B cell (primary cell): ENCODE data around the gene CBFB. TPM values are rescaled to one million over a fixed set of nuclear protein-coding genes. Genes with fewer than 3 reads are reported as not detected.
A peak's percentile ranks its signal among the peaks of the same experiment; 100 is the strongest.

Experiments used
- ATAC-seq: fragments of 200-7000 bp; cut with Tn5 transposase; one replicate; pipeline ENCODE4 v1.10.0; 2021; ENCODE audit warnings: low read depth, mild to moderate bottlenecking, moderate number of reproducible peaks, moderate library complexity
- CTCF ChIA-PET: fragments of 350-600 bp; sonication (Branson Sonifier 250); formaldehyde crosslinking; loops from one replicate; lab custom pipeline; 2021; ENCODE audit warnings: antibody characterized with exemption, inconsistent platforms; lab: Charles Lee
- POLR2A ChIA-PET: fragments of 350-600 bp; sonication (Branson Sonifier 250); formaldehyde crosslinking; loops from one replicate; lab custom pipeline; 2021; ENCODE audit warnings: antibody characterized with exemption; lab: Charles Lee
- DNase-seq: peaks from one replicate; pipeline ENCODE4 v3.0.0; 2013
- H2AFZ ChIP-seq: 2 replicates; pipeline ENCODE4 v1.6.1; 2012; ENCODE audit warnings: mild to moderate bottlenecking, low read depth, low read length; ENCODE audit not compliant: insufficient read depth, poor library complexity, severe bottlenecking
- H3K27ac ChIP-seq, 2 donors: 1 replicate in 1 of 2; 2 replicates in 1 of 2; pipeline ENCODE4 v1.5.1; 2012 to 2013; ENCODE audit warnings: low read length in 2 of 2, mild to moderate bottlenecking in 2 of 2, moderate library complexity in 1 of 2
- H3K27me3 ChIP-seq, 4 experiments: fragments of 200-600 bp in 1 of 4; sonication (generic) in 1 of 4; replicated peaks in 1 of 4; 1 replicate in 2 of 4; 2 replicates in 2 of 4; pipeline versions ENCODE4 v1.6.1 to v1.7.0; 2013 to 2016; ENCODE audit warnings: low read length in 3 of 4, mild to moderate bottlenecking in 2 of 4, mixed read lengths in 1 of 4, moderate library complexity in 1 of 4; ENCODE audit not compliant: insufficient read depth in 4 of 4, control insufficient read depth in 3 of 4; ENCODE audit errors: control extremely low read depth in 1 of 4
- H3K36me3 ChIP-seq, 2 experiments: replicated peaks in 1 of 2; 1 replicate in 1 of 2; 2 replicates in 1 of 2; pipeline versions ENCODE4 v1.6.1 to v1.7.1; 2013; ENCODE audit warnings: low read length in 1 of 2; ENCODE audit not compliant: insufficient read depth in 2 of 2, control insufficient read depth in 1 of 2; ENCODE audit errors: control extremely low read depth in 1 of 2, extremely low read depth in 1 of 2
- H3K4me1 ChIP-seq, 2 donors: fragments of 200-600 bp in 1 of 2; sonication (generic) in 1 of 2; 1 replicate in 1 of 2; 2 replicates in 1 of 2; pipeline versions ENCODE4 v1.5.1 to v1.6.1; 2013 to 2017; ENCODE audit warnings: low read length in 2 of 2; ENCODE audit not compliant: control insufficient read depth in 2 of 2, insufficient read depth in 2 of 2
- H3K4me2 ChIP-seq: replicated peaks from 2 replicates; pipeline ENCODE3; 2012; ENCODE audit warnings: mild to moderate bottlenecking, low read depth, low read length; ENCODE audit not compliant: poor library complexity, severe bottlenecking
- H3K4me3 ChIP-seq, 5 experiments: fragments of 200-600 bp in 1 of 5; sonication (generic) in 1 of 5; 1 replicate in 3 of 5; 2 replicates in 2 of 5; pipeline versions ENCODE4 v1.5.1 to v1.7.0; 2011 to 2016; ENCODE audit warnings: low read length in 4 of 5, mild to moderate bottlenecking in 4 of 5, low read depth in 2 of 5, control low read depth in 1 of 5, moderate library complexity in 1 of 5; ENCODE audit not compliant: insufficient read depth in 1 of 5; ENCODE audit errors: control extremely low read depth in 1 of 5, extremely low read depth in 1 of 5
- H3K79me2 ChIP-seq: fragments of 200-600 bp; sonication (generic); one replicate; pipeline ENCODE4 v1.6.0; 2016; ENCODE audit warnings: low read length; ENCODE audit not compliant: control insufficient read depth, insufficient read depth
- H3K9ac ChIP-seq: fragments of 200-600 bp; sonication (generic); 2 replicates; pipeline ENCODE4 v1.6.1; 2017; ENCODE audit warnings: mild to moderate bottlenecking, low read length, moderate library complexity
- H3K9me3 ChIP-seq, 3 donors: one replicate each; pipeline versions ENCODE4 v1.6.1 to v1.7.1; 2013; ENCODE audit warnings: low read length in 2 of 3; ENCODE audit not compliant: control insufficient read depth in 2 of 3, insufficient read depth in 1 of 3; ENCODE audit errors: control extremely low read depth in 1 of 3
- H4K20me1 ChIP-seq: 2 replicates; pipeline ENCODE4 v1.6.0; 2012; ENCODE audit warnings: mild to moderate bottlenecking, low read length; ENCODE audit not compliant: insufficient read depth, control insufficient read depth, poor library complexity, severe bottlenecking
- H3K27ac Mint-ChIP-seq: one replicate; pipeline ENCODE4 v1.8.0; 2021; ENCODE audit warnings: mixed read lengths
- H3K27me3 Mint-ChIP-seq: one replicate; pipeline ENCODE4 v1.8.0; 2021; ENCODE audit warnings: mixed read lengths
- H3K4me1 Mint-ChIP-seq: one replicate; pipeline ENCODE4 v1.8.0; 2021; ENCODE audit warnings: mixed read lengths
- H3K4me3 Mint-ChIP-seq: one replicate; pipeline ENCODE4 v1.8.0; 2021; ENCODE audit warnings: mixed read lengths
- H3K9me3 Mint-ChIP-seq: one replicate; pipeline ENCODE4 v1.8.0; 2022; ENCODE audit warnings: mixed read lengths; ENCODE audit not compliant: insufficient read depth
- CTCF ChIP-seq: fragments of 200-600 bp; IDR thresholded peaks from one replicate; pipeline ENCODE4 v1.8.0; 2022; ENCODE audit warnings: antibody characterized with exemption, mild to moderate bottlenecking
- EZH2 ChIP-seq: IDR thresholded peaks from 2 replicates; pipeline ENCODE4 v1.6.1; 2012; ENCODE audit warnings: borderline replicate concordance, low read depth, mild to moderate bottlenecking, moderate library complexity, low read length; ENCODE audit not compliant: insufficient read depth, poor library complexity, severe bottlenecking
- WGBS: methylation state at CpG from one replicate; pipeline ENCODE4 v1.1.5; 2013; ENCODE audit warnings: missing lambda C conversion rate; ENCODE audit not compliant: insufficient coverage; 5-methylcytosine and 5-hydroxymethylcytosine counted together
- intact Hi-C: fragments of 100-400 bp; cut with micrococcal nuclease; formaldehyde crosslinking; loops from one replicate; pipeline ENCODE4 v1.10.0; 2022
- polyA plus RNA-seq: library from polyadenylated mRNA; depleted of rRNA; stranded (reverse); fragments of >200 nt; gene quantifications from 2 replicates; pipeline ENCODE4 v1.2.3, GENCODE V29; 2012
- total RNA-seq, 2 donors: library from RNA; stranded (reverse); fragments of 120-200 nt in 1 of 2; gene quantifications; 1 replicate in 1 of 2; 2 replicates in 1 of 2; pipeline versions ENCODE4 v1.2.3 to v1.2.4, GENCODE V29; 2013 to 2022

CBFB gene
- total and polyA plus RNA-seq, 2 donors (not counting 1 experiment from before 2014, with no cell fraction given), result 19.5 to 89.0 TPM

- DNase-seq, result no peak
- no peak overlapping the region for H3K27ac Mint-ChIP-seq
- Histone ChIP-seq H2AFZ (no peak overlapping the region), H3K27ac (no peak overlapping the region), H3K4me1 (peaks cover 10 to 12% of the 10 kb centered on the region in 2 donors), H3K9ac (no peak overlapping the region), H3K4me3 (no peak overlapping the region), H3K36me3 (peaks cover 0 to 22% of the 10 kb centered on the region in 2 experiments), H3K4me2 (no peak overlapping the region), H3K9me3 (no peaks in the 10 kb centered on the region), H3K27me3 (no peaks in the 10 kb centered on the region), H3K79me2 (no peaks in the 10 kb centered on the region), H4K20me1 (no peaks in the 10 kb centered on the region)
- H3K4me1 Mint-ChIP-seq, result peaks cover 18% of the 10 kb centered on the region
- ATAC-seq, result no peak
- POLR2A ChIA-PET, result interaction anchor here (0.6 kb wide), 1 partner anchor 61 kb away, joined by 5 read pairs; no protein-coding TSS in a partner anchor
- CTCF ChIA-PET, result interaction anchor here (1.1 to 2.0 kb wide), 10 partner anchors 14 to 126 kb away, joined by 3 to 14 read pairs (median 4); no protein-coding TSS in a partner anchor
- no peak overlapping the region for H3K4me3 Mint-ChIP-seq
- intact Hi-C loops, result loop anchor here (2.0 kb wide), 2 partner anchors 85 to 125 kb away; no protein-coding TSS in a partner anchor
- H3K9me3 Mint-ChIP-seq, result no peaks in the 10 kb centered on the region
- TF ChIP-seq EZH2 (no peak), CTCF (no peak)
- WGBS, result 80% methylated on average over 1 of the region's 4 CpGs
- no peaks in the 10 kb centered on the region for H3K27me3 Mint-ChIP-seq
These were observed 72.5 kb downstream of the CBFB start for GRCh38 chr16:67101311-67102082.

DNA sequence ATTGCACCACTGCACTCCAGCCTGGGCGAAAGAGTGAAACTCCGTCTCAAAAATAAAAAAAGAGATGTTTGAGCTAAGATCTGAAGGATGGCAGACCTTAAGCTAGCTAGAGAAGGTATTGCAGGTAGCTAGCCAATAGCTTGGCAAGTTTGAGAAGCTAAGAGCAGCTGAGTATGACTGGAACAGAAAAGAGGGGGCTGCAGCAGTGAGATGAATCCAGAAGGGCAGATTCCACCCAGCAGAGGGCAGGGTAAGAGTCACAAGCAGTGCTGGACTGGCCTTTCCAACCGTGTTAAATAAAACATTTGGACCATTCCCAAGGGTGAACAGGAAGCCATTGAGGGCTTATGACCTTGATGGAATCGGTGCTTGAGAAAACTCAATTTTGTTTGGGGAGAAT is 75.1 kb downstream of the CBFB start:
- no peaks in the 10 kb centered on the region for H4K20me1 ChIP-seq
- intact Hi-C loops, result no loop called here
- Mint-ChIP-seq H3K4me3 (no peak overlapping the region), H3K27ac (peak overlapping the region; percentile 21), H3K9me3 (no peaks in the 10 kb centered on the region), H3K4me1 (peaks cover 18% of the 10 kb centered on the region), H3K27me3 (no peaks in the 10 kb centered on the region)
- H2AFZ ChIP-seq, result no peak overlapping the region
- no peaks in the 10 kb centered on the region for H3K9me3 ChIP-seq
- ATAC-seq, result no peak
- no peak overlapping the region for H3K27ac ChIP-seq
- peaks cover 0 to 13% of the 10 kb centered on the region in 2 experiments for H3K36me3 ChIP-seq
- 60% methylated on average over 4 of the region's 4 CpGs for WGBS
- H3K79me2 ChIP-seq, result no peaks in the 10 kb centered on the region
- H3K4me1 ChIP-seq, result peaks cover 10 to 16% of the 10 kb centered on the region in 2 donors
- H3K9ac ChIP-seq, result no peak overlapping the region
- CTCF ChIA-PET, result interaction anchor here (1.0 to 1.2 kb wide), 3 partner anchors 26 to 86 kb away, joined by 3 to 4 read pairs (median 4); no protein-coding TSS in a partner anchor
- POLR2A ChIA-PET, result no interaction called here
- DNase-seq, result peak; percentile 26
- H3K4me2 ChIP-seq, result no peak overlapping the region
- no peak overlapping the region for H3K4me3 ChIP-seq
- no peaks in the 10 kb centered on the region for H3K27me3 ChIP-seq
- TF ChIP-seq EZH2, result no peak
- TF ChIP-seq CTCF, result no peak
